Measurements from ENCODE around the gene UTP11.

Gene UTP11

GRCh38 chr1:38060498-38060897, 48.0 kb downstream of the UTP11 start:
- Histone ChIP-seq H3K36me3 (ENCODE audit: control insufficient read depth, insufficient read depth, low read length) (no peaks in the 10 kb centered on the region), H3K27me3 (replicated peaks; ENCODE audit: control insufficient read depth, insufficient read depth, low read length) (no peaks in the 10 kb centered on the region), H3K4me3 (replicated peaks; ENCODE audit: low read depth, low read length) (no peak overlapping the region)
- TF ChIP-seq CTCF (IDR thresholded peaks at IDR 0.05; ENCODE audit: insufficient read depth, low read length, poor library complexity, severe bottlenecking) = no peak
- DNase-seq (ENCODE audit: extremely low read depth, insufficient read length) = no peak

- no peaks in the 10 kb centered on the region for H3K27me3 ChIP-seq (replicated peaks; ENCODE audit: control insufficient read depth, insufficient read depth, low read length)
- no peaks in the 10 kb centered on the region for H3K36me3 ChIP-seq (ENCODE audit: control insufficient read depth, insufficient read depth, low read length)
- no peak overlapping the region for H3K4me3 ChIP-seq (replicated peaks; ENCODE audit: low read depth, low read length)
- no peak for TF ChIP-seq CTCF (IDR thresholded peaks at IDR 0.05; ENCODE audit: insufficient read depth, low read length, poor library complexity, severe bottlenecking)
- no peak for DNase-seq (ENCODE audit: extremely low read depth, insufficient read length)
Observed at GRCh38 chr1:38061290-38061689, 48.8 kb downstream of the UTP11 start.

- peak; percentile 45 for DNase-seq (ENCODE audit: extremely low read depth, insufficient read length)
- TF ChIP-seq CTCF (IDR thresholded peaks at IDR 0.05; ENCODE audit: insufficient read depth, low read length, poor library complexity, severe bottlenecking) = no peak
- Histone ChIP-seq H3K4me3 (replicated peaks; ENCODE audit: low read depth, low read length) (no peak overlapping the region), H3K27me3 (replicated peaks; ENCODE audit: control insufficient read depth, insufficient read depth, low read length) (no peaks in the 10 kb centered on the region), H3K36me3 (ENCODE audit: control insufficient read depth, insufficient read depth, low read length) (no peaks in the 10 kb centered on the region)
Observed at GRCh38 chr1:38061883-38062328, 49.4 kb downstream of the UTP11 start.

- H3K4me3 ChIP-seq (replicated peaks; ENCODE audit: low read depth, low read length) = no peak overlapping the region
- no peak for TF ChIP-seq CTCF (IDR thresholded peaks at IDR 0.05; ENCODE audit: insufficient read depth, low read length, poor library complexity, severe bottlenecking)
- DNase-seq (ENCODE audit: extremely low read depth, insufficient read length) = no peak
- no peaks in the 10 kb centered on the region for H3K36me3 ChIP-seq (ENCODE audit: control insufficient read depth, insufficient read depth, low read length)
- H3K27me3 ChIP-seq (replicated peaks; ENCODE audit: control insufficient read depth, insufficient read depth, low read length) = no peaks in the 10 kb centered on the region
Observed at GRCh38 chr1:38062361-38063288, 50.1 kb downstream of the UTP11 start.

GRCh38 chr1:38063616-38064015, 51.1 kb downstream of the UTP11 start:
- Histone ChIP-seq H3K4me3 (replicated peaks; ENCODE audit: low read depth, low read length) (no peak overlapping the region), H3K27me3 (replicated peaks; ENCODE audit: control insufficient read depth, insufficient read depth, low read length) (no peaks in the 10 kb centered on the region), H3K36me3 (ENCODE audit: control insufficient read depth, insufficient read depth, low read length) (no peaks in the 10 kb centered on the region)
- no peak for DNase-seq (ENCODE audit: extremely low read depth, insufficient read length)
- TF ChIP-seq CTCF (IDR thresholded peaks at IDR 0.05; ENCODE audit: insufficient read depth, low read length, poor library complexity, severe bottlenecking) = no peak
